Glomerular visceral epithelial cell (primary cell): ENCODE results near the gene KY.

ENCODE experiments used
- DNase-seq: peaks from one replicate; pipeline ENCODE4 v3.0.0-alpha.2; 2016; ENCODE audit errors: extremely low spot score

Gene KY

DNA sequence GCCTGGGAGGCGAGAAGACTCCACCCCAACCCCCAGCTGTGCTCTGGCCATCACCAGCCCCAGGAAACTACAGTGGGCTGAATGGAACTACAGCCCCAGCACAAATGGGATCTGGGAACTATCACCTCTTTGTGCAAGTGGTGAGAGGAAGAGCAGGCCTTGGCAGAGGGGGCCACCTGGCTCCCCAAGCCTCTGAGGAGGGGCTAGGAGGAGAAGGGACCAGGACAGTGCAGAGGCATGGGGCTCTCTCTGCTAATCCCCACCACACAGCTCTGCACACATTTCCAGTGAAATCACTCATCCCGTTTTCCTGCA lies 31.6 kb downstream of the KY start:
- no peak for DNase-seq

DNA sequence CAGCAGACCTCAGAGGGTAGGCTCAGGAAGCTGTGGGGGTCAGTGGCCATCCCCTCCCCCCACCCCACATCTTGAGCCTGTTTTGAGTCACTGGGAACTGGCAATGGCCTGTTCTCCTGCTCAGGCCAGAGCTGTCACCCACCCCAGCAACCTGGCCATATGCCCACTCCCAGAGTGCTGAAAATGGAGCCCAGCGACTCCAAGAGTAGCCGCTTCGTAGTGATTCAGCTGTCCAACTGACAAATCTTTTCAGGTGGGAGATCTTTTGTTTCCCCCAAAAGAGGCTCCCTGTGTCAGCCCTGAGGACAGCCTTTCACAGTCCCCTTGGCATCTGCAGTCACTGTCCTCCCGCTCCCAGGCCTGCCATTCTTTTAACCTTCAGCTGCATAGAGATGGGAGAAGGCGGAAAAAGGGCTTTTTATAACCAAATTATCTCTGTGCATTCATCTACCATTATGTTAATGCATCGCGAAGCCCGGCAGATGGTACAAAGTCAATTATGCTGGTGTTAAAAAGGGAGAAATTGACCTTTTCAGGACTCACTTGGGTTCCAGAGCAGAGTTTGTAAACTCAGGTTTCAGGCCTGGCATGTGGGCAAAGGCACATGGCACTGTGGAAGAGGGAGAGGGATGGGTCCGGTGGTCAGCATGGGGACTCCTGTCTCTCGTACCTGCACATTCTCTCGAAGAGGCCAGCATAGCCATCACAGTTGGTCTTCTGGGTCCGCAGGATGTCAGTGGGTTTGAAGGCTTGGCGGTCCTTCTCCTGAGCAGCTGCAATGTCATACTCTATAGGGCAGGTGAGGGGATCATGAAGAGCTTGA lies 32.1 kb downstream of the KY start:
- no peak for DNase-seq

DNA sequence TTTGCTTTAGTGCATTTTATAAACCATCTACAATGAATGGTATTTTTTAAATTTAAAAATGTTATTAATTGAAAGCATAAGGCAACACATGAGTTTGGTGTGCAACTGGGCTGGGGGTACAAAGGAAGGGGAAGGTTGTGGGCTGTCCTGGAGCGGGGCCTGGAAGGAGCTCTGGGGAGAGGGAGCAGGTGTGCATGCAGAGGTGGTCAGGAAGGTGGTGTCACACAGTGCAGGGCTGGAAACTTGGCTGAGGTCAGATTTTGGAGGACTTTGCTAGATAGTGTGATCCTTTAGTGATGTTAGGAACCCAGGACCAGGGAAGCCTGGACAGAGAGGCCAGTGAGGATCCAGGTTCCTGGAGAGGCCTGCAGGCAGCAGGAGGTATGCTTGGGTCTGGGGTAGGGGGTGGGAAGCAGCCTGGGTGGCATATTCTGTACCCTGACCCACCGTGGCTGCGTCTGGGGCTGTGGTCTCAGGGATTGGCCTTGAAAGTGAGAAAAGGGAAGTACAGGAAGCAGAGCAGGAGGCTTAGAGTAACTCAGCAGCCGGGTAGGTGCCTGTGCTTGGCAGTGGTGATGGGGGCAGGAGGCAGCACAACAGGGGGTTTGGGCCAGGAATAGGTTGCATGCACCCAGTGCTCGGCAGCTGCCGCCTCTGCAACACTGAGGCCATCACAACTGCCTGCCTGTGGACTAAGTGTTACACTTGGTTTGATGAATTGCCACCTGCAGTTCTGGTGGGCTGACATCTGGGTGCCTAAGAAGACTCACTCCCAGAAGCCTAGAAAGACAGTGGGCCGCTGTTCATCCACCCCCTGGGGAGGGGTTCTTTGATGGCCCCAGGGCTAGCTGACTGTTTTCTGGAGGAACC lies 33.0 kb downstream of the KY start:
- no peak for DNase-seq

DNA sequence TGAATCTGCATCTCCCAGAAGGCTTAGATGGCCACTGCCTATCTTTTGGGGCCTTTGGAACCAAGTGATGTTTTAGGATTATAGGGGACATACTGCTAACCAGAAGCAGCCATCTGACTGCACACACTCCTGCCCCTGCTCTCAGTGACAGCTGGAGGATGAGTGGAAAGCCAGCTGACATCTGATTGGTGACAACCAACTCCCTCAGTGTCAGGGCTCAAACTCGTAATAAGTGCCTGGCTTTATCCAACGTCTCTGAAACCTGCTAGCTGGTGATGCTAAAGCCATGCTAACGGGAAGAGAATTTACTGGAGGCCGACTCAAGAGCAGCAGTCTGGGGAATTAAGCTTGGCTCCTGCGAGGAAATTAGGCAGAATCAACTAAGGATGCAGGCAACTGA lies 35.1 kb downstream of the KY start:
- no peak for DNase-seq

DNA sequence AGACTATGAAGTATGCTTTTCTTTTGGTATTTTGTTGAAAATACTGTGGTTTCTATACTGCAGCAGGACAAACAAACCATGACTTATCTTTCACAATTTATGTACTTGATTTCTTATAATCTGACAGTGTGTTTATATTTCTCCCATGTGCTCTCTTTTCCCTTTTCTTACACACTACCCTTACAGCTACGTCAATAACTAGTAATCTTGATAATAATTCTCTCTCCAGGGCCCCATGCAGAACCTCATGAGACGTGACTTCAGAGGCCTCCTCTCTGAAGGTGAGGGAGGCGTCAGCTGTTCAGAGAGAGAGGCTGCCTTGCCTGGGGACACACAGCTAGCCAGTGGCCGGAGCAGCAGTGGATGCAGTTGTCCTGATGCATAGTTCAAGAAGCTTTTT lies 35.9 kb downstream of the KY start:
- DNase-seq, result no peak

DNA sequence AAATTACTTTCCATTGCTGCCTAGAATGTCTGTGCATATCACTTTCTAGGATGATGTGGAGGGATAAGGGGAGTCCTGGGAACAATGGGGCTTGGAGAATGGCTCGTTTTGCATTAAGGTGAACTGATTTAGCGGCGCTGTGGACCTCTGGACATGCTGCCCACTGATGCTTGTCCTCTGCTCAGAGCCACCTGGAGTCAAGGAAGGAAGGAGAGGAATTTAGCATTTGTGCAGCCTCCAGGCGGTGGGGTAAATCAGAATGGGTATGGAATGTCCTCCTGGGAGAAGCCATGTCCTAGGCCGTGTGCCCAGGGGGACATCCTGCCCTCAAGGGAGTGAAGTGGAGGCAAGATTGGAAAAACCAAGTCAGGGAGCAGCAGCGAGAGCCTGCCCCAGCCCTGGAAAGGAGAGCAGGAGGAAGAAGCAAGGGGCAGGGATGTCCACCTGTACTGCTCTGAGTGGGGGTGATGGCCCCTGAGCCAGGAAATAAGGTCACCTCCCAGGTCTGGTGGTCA lies 37.8 kb downstream of the KY start:
- DNase-seq, result no peak

DNA sequence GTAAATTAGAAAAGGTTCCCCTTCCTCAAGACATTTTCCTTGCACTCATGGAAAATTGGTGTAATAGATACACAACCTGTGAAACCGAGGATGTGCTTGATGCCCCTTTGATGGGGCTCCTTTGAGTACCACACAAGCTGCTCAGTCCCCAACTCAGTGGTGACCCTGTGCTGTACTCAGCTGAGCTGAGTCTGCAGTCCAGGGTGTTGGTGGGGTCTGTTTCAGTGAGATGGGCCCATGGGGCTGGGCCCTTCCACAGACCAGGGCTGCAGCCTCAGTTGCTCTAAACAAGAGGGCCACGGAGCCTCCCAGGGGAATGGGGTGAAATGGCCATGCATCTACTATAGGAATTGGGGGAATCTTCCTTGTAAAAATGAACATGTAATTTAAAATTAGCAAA lies 39.3 kb downstream of the KY start:
- DNase-seq, result no peak

DNA sequence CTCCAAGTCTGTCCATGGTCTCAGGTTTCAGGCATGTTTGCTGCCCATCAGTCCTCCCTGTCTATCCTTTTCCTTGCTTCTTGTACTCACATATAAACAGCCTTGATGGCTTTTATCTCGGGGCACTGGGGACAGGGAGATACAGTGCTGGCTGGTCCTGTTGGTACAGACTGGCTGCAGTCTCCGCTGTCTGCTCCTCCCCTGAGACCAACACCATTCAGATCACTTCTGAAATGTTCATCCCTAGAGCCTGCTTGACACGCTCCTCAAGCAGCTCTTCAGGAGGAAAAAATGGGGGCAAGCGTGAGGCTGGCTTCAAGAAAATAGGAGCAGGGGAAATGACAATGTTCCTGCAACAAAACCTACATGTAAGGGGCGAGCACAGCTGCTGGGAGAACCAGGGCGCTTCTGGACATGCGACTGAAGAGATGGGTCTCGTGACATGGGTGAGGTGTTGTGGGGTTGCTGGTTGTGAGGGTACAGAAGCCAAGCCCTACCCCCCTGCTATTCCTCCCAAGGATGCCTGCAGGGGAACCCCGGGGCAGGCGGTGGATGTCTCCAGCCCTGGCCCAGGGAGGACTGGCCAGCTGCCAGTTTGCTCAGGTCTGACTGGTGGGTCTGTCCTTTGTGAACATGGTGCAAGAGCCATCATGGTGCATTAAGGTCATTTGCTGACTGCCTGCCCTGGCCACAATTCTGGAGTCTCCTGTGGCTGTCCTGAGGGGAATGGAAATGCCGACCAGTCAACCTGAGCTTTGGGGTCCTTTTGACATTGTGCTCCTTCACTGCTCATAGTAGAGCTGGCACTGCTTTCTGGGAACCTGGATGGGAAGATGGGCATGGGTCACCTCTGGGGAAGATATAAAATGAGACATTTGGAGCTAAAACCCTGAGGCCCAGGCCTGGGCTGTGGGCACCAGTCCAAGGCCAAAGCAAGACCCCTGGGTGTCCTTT lies 40.1 kb downstream of the KY start:
- DNase-seq, result no peak

DNA sequence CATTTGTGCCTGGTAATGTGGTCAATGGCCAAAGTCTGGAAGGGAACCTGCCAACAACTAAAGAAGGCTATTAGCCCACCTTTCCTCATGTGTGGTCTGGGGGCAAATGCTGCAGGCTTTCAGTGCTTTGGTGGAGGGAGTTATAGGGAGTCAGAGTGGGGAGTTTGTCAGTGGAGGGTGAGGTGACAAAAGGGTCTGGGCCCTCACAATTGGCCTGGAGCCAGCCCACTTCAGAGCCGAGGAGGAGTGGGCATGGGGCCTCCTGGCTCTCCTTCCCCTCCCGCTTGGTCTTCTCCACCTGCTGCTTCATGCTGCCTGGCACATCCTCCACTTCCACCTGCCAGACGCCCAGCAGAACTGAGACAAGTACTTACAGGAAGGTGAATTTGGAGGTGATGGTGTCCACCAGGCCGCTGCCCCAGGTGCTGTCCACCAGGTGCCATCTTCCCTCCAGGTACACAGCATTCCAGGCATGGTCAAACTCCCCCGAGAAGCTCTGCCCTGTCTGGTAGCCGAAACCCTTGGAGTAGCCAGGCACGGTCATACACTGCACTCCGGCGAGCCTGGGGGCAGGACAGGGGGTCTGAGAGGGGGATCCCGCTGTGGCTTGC lies 40.9 kb downstream of the KY start:
- DNase-seq, result no peak

DNA sequence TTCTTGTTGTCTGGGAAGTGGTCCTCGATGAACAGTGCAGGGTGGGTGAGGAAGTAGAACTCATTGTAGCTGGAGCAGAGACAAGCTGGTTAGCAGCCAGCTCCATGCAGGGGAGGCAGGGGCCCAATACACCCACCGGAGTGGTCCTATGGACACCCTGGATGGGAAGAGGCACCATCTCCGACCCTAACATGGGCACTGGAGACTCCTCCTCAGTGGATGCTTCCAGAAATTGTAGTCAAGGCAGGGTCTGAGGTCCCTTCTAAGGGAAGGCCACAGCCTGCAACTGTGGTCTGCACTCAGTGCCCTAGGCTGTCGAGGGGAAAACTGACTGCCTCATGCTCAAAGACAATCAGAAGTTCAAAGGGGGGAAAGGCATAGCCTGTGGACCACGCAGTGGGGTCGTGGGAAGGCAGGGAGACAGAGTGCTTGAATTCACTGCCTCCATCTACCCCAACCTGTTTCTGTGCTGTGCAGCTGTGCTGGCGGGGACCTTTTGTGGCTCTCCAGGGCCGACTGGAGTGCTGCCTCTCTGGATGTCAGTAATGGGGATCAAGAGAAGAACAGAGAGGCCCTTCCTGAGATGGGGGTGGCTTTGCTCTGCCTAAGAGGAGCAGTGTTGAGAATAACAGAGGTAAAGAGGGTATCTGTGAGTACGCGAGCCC lies 41.9 kb downstream of the KY start:
- no peak for DNase-seq

DNA sequence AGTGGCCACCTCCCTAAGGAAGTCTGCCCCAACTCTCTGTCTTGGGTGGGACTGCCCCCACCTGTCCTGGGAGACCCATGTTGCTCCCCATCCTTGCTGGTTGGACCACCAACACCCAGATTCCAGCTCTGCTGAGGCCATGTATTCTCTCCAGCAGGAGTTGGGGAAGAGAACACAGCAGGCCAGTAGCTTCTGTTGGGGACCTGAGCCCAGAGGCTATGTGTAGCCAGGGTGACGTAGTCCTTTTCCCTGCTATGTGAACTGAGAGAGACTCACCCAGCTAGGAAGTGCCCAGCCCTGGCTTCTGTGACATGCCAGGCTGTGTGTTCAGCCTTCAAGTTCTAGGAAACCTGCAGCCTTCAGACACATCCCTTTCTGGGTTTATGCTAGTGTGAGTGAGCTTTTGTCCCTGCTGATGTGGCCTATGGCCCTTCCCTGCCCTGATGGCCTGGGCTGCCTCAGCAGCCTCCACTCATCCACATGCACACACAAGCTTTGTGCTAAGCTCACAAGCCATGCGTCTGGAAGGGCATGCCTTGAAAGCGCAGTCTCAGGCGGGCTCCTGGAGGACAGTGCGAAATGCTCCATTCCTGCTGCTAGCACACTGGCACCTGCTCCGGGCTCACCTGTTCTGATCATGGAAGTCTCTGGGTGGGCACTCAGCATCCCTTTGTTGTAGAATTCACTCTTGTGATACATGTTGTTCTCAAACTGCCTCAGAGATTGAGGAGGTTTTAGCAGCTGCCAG lies 42.6 kb downstream of the KY start:
- no peak for DNase-seq

DNA sequence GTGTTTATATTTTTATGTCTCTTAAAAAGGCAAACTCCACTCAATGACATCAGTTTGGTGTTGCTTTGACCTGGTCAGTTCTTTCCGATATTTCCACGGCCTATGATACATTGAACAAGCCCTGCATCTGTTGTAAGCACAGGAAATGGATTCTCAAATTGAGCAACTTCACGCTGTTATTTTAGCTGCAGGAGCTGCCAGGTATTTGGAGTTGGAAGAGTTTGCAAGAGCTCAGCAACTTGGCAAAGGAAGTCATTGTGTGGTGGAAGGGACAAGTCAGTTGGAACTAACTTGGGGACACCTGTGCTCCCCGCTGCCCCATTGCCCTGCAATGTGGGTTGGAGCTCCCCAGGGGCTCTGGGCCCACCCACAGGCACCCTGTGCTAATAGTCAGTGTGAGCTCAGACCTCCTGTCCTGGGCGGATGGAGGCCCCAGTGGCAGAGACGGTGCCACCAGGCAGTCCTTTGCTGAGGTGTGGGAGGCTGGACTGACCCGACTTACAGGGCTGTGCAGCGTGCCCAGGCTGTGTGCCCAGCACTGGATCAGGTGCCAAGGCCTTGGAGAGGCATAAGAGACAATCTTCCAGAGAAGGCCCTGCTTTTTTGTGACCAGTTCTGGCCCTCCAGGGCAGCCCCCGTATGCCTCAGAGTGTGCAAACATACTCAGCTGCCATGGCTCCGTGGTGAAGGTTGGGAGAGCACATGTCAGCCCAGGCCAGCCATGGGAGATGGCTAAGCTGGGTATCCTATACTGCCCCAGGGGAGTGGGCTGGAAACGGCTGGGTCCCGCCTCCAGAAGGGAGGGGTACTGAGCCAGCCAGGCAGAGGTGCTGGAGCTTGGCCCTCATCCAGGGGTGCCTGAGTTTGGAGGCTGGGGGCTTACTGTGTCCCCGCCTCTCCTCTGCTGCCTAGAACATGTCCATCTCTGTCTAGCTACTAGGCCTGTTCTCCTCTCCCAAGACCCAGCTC lies 43.5 kb downstream of the KY start:
- no peak for DNase-seq

DNA sequence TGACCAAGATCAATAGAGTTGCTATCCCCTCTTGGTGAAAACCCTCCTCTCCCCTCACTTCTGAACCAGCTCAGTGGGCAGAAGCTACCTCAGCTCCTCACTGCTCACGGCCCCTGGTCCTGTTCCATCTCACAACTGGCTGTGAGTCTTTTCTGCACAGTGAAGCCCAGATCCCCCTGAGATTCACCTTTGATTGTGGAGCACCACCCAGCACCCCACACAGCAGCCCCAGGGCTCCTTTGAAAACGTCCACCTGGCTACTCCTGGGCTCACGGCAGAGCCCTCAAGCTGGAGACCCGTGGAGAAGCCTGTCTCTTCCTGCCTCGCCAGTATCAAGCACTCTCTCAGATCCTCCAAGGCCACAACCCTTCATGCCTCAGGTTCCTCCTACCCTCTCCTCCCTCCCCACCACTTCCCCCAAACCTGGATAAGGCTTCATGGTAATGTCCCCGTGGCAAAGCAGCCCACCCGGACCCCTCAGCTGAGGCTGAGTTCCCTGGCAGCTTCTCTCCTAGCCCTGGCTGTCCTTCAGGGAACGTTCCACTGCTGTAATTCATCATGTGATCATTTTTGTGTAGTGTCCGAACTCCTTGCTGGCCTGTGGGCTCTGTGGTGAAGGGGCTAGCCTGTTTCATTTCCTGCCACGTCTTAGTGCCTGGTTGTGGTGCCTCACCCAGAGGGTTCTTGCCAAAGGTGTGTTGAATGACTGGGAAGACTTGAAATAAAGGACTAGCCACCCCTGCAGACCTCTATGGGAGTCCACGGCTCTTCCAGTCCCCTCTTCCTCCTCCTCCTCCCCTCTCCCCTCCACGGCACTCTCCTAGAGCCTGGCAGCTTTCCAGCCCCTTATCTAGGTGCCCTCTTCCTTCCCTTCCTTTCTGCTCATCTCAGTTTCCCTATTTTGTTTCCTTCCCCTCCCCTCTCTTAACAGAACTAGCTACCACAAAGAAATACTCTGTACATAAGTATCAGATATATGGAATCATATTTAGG lies 44.5 kb downstream of the KY start:
- DNase-seq, result no peak

DNA sequence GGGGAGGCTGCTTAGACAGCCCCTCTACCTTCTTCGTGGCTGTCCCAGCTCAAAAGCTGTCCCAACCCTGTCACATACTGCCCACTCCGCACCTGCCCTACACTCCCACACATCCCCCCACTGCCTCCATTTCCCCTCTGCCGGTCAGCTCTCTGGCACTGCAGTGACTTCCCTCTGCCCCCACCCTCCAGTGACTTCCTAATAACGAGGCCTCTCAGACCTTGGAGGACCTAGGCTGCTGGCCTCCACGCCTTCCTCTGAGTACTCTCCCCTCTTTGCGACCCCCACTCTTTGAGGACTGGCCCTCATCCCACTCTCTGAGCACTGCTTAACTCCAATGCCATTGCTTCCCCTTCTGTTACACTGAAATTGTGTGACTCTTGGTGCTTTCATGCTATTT lies 45.3 kb downstream of the KY start:
- DNase-seq, result no peak

DNA sequence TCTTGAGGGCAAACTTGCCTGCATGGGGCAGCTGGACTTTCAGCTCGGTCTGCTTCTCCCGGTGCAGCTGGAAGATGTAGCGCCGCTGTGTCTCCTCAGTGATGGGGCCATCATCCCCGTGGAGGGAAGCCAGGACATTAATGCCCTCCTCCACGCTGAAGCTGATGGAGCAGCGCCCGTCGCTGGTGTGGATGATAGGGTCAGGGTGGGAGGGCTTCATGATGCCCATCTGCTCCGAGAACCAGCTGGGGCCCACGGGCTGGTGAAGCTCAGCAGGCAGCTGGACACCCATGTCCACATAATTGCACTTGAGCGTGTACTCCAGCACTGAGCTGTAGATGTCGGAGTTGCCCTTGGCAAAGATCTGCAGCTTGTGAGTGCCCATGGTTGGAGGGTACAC lies 46.9 kb downstream of the KY start:
- DNase-seq, result no peak

DNA sequence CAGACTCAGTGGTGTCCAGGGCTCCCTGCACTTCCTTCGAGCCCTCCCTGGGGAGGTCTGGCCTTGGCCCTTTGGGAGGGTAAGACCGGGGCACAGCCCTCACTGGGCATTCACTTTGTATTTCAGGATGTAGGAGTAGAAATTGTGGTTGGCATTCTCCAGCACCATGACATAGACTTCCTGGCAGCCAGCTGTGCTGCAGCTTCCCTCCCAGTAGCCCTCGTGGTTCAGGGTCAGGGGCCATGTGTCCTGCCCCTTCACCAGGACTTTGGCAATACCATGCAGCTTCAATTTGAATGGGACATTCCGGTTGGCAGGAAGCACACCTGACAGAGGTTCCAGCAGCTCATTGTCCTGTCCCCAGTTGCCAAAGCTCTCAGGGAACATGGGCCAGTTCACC lies 47.3 kb downstream of the KY start:
- no peak for DNase-seq

DNA sequence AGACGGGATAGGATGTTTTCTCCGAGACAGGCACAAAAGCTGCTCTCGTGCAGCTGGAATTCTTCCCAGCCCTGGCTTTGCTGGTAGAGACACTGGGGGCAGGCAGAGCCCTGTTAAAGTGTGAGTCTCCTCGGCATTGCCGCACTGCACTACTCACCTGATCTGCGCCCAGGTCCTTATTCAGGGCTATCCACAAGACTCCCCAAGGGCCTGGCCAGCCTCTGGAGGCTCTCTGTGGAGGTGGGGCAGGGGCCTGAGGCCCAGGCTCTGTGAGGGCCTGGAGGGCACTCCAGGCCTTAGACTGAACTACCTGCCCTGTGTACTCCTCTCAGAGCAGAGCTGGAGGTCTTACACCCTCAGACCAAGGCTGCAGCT lies 48.4 kb downstream of the KY start:
- DNase-seq, result no peak
